ENCODE data around the gene EML6. TPM values are rescaled to one million over a fixed set of nuclear protein-coding genes. Genes with fewer than 3 reads are reported as not detected.
A peak's percentile ranks its signal among the peaks of the same experiment; 100 is the strongest.

Gene EML6
- total RNA-seq, 2 experiments from 2014 or later: 1.2 to 1.7 TPM

GRCh38 chr2:54683596-54683995, 39.9 kb upstream of the EML6 start:
- Mint-ChIP-seq H3K27ac (no peak overlapping the region), H3K9me3 (peaks cover 3% of the 10 kb centered on the region), H3K27me3 (peaks cover 7% of the 10 kb centered on the region), H3K4me3 (no peak overlapping the region), H3K36me3 (ENCODE audit: low read depth) (no peaks in the 10 kb centered on the region), H3K4me1 (ENCODE audit: low read depth) (peaks cover 27% of the 10 kb centered on the region)
- DNase-seq (no peak), ATAC-seq (no peak)
- ChIA-PET POLR2A (interaction anchor here (2.0 kb wide), 1 partner anchor 11 kb away, joined by 4 read pairs; no protein-coding TSS in a partner anchor), CTCF (interaction anchor here (1.0 to 6.3 kb wide), 5 partner anchors 10 to 160 kb away, joined by 3 to 34 read pairs (median 6); no protein-coding TSS in a partner anchor)
- no peak for TF ChIP-seq CTCF (IDR thresholded peaks at IDR 0.05)
- intact Hi-C loops (cut with micrococcal nuclease): no loop called here

GRCh38 chr2:54685263-54685775, 38.1 kb upstream of the EML6 start:
- ATAC-seq: no peak
- H3K4me1 Mint-ChIP-seq (ENCODE audit: low read depth): peaks cover 22% of the 10 kb centered on the region

GRCh38 chr2:54687595-54688152, 35.8 kb upstream of the EML6 start:
- ChIA-PET CTCF (interaction anchor here (1.6 to 6.3 kb wide), 3 partner anchors 17 to 23 kb away, joined by 4 to 34 read pairs (median 9); no protein-coding TSS in a partner anchor), POLR2A (no interaction called here)
- Mint-ChIP-seq H3K9me3 (no peaks in the 10 kb centered on the region), H3K27ac (no peak overlapping the region), H3K4me3 (no peak overlapping the region), H3K36me3 (ENCODE audit: low read depth) (no peaks in the 10 kb centered on the region), H3K4me1 (ENCODE audit: low read depth) (peaks cover 7% of the 10 kb centered on the region), H3K27me3 (peaks cover 1% of the 10 kb centered on the region)
- no peak for TF ChIP-seq CTCF (IDR thresholded peaks at IDR 0.05)
- peak; percentile 34 for ATAC-seq
- DNase-seq: no peak
- intact Hi-C loops (cut with micrococcal nuclease): no loop called here

More at GRCh38 chr2:54685263-54685775, 38.1 kb upstream of the EML6 start:
- ChIA-PET CTCF (interaction anchor here (1.3 to 6.3 kb wide), 3 partner anchors 8 to 20 kb away, joined by 3 to 34 read pairs (median 9); no protein-coding TSS in a partner anchor), POLR2A (no interaction called here)
- TF ChIP-seq CTCF (IDR thresholded peaks at IDR 0.05): peak; percentile 26
- Mint-ChIP-seq H3K4me3 (no peak overlapping the region), H3K9me3 (peaks cover 3% of the 10 kb centered on the region), H3K27ac (no peak overlapping the region), H3K36me3 (ENCODE audit: low read depth) (no peaks in the 10 kb centered on the region), H3K27me3 (peaks cover 2% of the 10 kb centered on the region)
- intact Hi-C loops (cut with micrococcal nuclease): no loop called here
- no peak for DNase-seq

- TF ChIP-seq CTCF (IDR thresholded peaks at IDR 0.05): no peak
- peaks cover 1% of the 10 kb centered on the region for H3K27me3 Mint-ChIP-seq
- POLR2A ChIA-PET: no interaction called here
- H3K36me3 Mint-ChIP-seq (ENCODE audit: low read depth): no peaks in the 10 kb centered on the region
- DNase-seq (no peak), ATAC-seq (no peak)
- intact Hi-C loops (cut with micrococcal nuclease): no loop called here
- H3K27ac Mint-ChIP-seq: no peak overlapping the region
- CTCF ChIA-PET: interaction anchor here (1.2 to 7.1 kb wide), 4 partner anchors 9 to 168 kb away, joined by 3 to 65 read pairs (median 19); no protein-coding TSS in a partner anchor
- no peak overlapping the region for H3K4me3 Mint-ChIP-seq
- no peaks in the 10 kb centered on the region for H3K9me3 Mint-ChIP-seq
- peaks cover 7% of the 10 kb centered on the region for H3K4me1 Mint-ChIP-seq (ENCODE audit: low read depth)
Measured at GRCh38 chr2:54691445-54692135, 31.9 kb upstream of the EML6 start.

- no peak for DNase-seq
- intact Hi-C loops (cut with micrococcal nuclease): no loop called here
- Mint-ChIP-seq H3K9me3 (no peaks in the 10 kb centered on the region), H3K36me3 (ENCODE audit: low read depth) (no peaks in the 10 kb centered on the region), H3K27ac (no peak overlapping the region), H3K27me3 (peaks cover 1% of the 10 kb centered on the region), H3K4me1 (ENCODE audit: low read depth) (peaks cover 6% of the 10 kb centered on the region), H3K4me3 (no peak overlapping the region)
- ATAC-seq: no peak
- no peak for TF ChIP-seq CTCF (IDR thresholded peaks at IDR 0.05)
- ChIA-PET POLR2A (no interaction called here), CTCF (interaction anchor here (1.8 to 7.1 kb wide), 3 partner anchors 9 to 28 kb away, joined by 6 to 65 read pairs (median 33); no protein-coding TSS in a partner anchor)
Measured at GRCh38 chr2:54692556-54692955, 30.9 kb upstream of the EML6 start.

Data from activated CD8-positive, alpha-beta T cell treated with anti-CD3 and anti-CD28 coated beads for 36 hours (primary cell).